GM08714 (cell line): ENCODE results near the gene DNAAF1.
"Not testable (repeated sequence)": the region's sequence is repeated elsewhere in the genome, so short reads cannot be mapped to it uniquely, and the experiment has no call there.

Source experiments
- H3K4me3 ChIP-seq: fragments of 200-500 bp; sonication (Bioruptor generic); 2 replicates; pipeline ENCODE4 v1.5.1; 2014; ENCODE audit warnings: mild to moderate bottlenecking, low read length, inconsistent platforms
- ZNF274 ChIP-seq: IDR thresholded peaks from 2 replicates; pipeline ENCODE4 v1.6.1; 2012; ENCODE audit warnings: mild to moderate bottlenecking, low read depth, low read length

Gene DNAAF1

GRCh38 chr16:84212631-84213030 is 67.5 kb downstream of the DNAAF1 start:
- TF ChIP-seq ZNF274, result no peak
- no peak overlapping the region for H3K4me3 ChIP-seq

GRCh38 chr16:84214451-84215066 is 69.5 kb downstream of the DNAAF1 start:
- TF ChIP-seq ZNF274, result no peak

GRCh38 chr16:84215531-84215930 is 70.4 kb downstream of the DNAAF1 start:
- TF ChIP-seq ZNF274, result no peak
- no peak overlapping the region for H3K4me3 ChIP-seq

More at GRCh38 chr16:84214451-84215066, 69.5 kb downstream of the DNAAF1 start:
- no peak overlapping the region for H3K4me3 ChIP-seq

GRCh38 chr16:84216144-84216543 is 71.0 kb downstream of the DNAAF1 start:
- H3K4me3 ChIP-seq, result not testable (repeated sequence)

- TF ChIP-seq ZNF274, result no peak
Measured at GRCh38 chr16:84218176-84218823, 73.2 kb downstream of the DNAAF1 start.

GRCh38 chr16:84218956-84219355 is 73.8 kb downstream of the DNAAF1 start:
- TF ChIP-seq ZNF274, result no peak
- H3K4me3 ChIP-seq, result no peak overlapping the region

More at GRCh38 chr16:84218176-84218823, 73.2 kb downstream of the DNAAF1 start:
- no peak overlapping the region for H3K4me3 ChIP-seq

GRCh38 chr16:84220851-84221250 is 75.7 kb downstream of the DNAAF1 start:
- no peak overlapping the region for H3K4me3 ChIP-seq
- TF ChIP-seq ZNF274, result no peak

- no peak overlapping the region for H3K4me3 ChIP-seq
- no peak for TF ChIP-seq ZNF274
Measured at GRCh38 chr16:84223456-84223855, 78.3 kb downstream of the DNAAF1 start.

GRCh38 chr16:84224554-84224953 is 79.4 kb downstream of the DNAAF1 start:
- H3K4me3 ChIP-seq, result no peak overlapping the region
- TF ChIP-seq ZNF274, result no peak

GRCh38 chr16:84225126-84225525 is 80.0 kb downstream of the DNAAF1 start:
- TF ChIP-seq ZNF274, result no peak
- H3K4me3 ChIP-seq, result no peak overlapping the region

GRCh38 chr16:84225571-84225970 is 80.5 kb downstream of the DNAAF1 start:
- TF ChIP-seq ZNF274, result no peak
- no peak overlapping the region for H3K4me3 ChIP-seq

- no peak overlapping the region for H3K4me3 ChIP-seq
- TF ChIP-seq ZNF274, result no peak
Measured at GRCh38 chr16:84226026-84226425, 80.9 kb downstream of the DNAAF1 start.
